GM18520 (cell line): Measurements from ENCODE around the gene RBMS2.
"Not testable (repeated sequence)": the region's sequence is repeated elsewhere in the genome, so short reads cannot be mapped to it uniquely, and the experiment has no call there.

Source experiments
- ATAC-seq: cut with Tn5 transposase; IDR thresholded peaks from one replicate; pipeline ENCODE4 v1.9.1; 2021; ENCODE audit not compliant: unreplicated experiment

RBMS2 gene

DNA sequence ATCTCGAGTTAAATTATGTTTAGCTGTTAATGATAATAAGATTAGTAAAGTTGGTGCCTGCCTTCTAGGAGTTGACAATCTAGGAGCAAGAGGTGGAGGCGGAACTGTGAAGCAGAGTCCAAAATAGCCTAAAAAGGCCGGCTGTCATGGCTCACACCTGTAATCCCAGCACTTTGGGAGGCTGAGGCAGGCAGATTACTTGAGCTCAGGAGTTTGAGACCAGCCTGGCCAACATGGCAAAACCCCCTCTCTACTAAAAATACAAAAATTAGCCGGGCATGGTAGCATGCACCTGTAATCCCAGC, 7.7 kb upstream of the RBMS2 start:
- ATAC-seq: not testable (repeated sequence)

GRCh38 chr12:56517854-56518253, 3.8 kb upstream of the RBMS2 start:
- no peak for ATAC-seq

DNA sequence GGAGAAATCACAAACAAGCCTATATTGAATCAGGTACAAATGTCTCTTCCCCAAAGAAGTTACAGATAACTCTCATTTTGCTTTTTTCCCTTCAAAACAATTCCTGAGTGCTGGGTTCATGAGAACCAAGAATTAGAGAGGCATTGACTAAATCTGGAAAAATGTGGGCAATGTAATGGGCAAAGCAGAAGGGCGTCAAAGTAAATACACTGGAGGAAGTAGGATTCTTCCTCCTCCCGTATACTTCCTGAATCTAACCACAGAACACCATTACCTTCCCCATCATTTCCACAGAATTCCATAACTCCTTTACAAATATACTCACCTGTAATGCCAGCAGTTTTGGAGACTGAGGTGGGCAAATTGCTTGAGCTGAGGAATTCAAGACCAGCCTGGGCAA, 3.0 kb upstream of the RBMS2 start:
- no peak for ATAC-seq

DNA sequence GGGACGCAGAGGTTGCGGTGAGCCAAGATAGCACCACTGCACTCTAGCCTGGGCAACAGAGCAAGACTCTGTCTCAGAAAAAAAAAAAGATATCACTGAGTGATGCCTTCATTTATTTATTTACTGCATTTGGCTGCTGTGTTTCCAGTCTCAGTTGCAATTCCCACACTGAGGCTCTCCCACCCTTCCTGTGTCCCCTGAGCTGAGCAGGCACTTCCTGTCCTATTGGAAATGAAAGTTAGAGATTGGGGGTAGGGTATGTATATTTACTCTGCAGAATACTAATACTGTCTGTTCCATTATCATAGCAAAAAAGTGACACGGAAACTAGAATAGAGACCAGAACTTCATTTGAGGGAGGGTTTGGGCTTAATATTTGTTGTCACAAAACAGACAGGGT, 1.6 kb upstream of the RBMS2 start:
- ATAC-seq: no peak

- no peak for ATAC-seq
Observed at GRCh38 chr12:56520506-56520905, 1.1 kb upstream of the RBMS2 start.

DNA sequence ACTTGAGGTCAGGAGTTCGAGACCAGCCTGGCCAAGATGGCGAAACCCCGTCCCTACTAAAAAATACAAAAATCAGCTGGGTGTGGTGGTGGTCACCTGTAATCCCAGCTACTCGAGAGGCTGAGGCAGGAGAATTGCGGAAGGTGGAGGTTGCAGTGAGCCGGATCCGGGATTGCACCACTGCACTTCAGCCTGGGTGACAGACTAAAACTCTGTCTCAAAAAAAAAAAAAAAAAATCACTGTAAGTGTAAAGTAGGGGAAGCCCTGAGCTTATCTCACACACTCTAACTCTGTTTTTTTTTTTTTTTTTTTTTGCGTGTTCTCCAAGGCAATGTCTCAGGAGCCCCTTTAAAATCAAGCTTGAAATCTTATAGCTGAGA, 421 bp upstream of the RBMS2 start:
- no peak for ATAC-seq

GRCh38 chr12:56522411-56523193, 982 bp downstream of the RBMS2 start:
- ATAC-seq: no peak

DNA sequence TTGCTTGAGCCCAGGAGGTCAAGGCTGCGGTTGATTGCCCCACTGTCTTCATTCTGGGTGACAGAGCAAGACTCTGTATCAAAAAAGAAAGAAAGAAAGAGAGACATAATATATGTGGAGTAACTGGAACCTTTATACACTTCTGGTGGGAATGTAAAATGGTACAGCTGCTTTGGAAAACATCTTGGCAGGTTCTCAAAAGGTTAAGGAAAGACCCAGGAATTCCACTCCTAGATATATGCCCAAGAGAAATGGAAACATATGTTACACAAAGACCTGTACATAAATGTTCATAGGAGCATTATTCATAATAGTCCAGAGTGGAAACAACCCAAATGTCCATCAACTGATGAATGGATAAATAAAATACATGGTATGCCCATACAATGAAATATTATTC, 7.2 kb downstream of the RBMS2 start:
- ATAC-seq: no peak

GRCh38 chr12:56529656-56530055, 8.0 kb downstream of the RBMS2 start:
- ATAC-seq: no peak

- ATAC-seq: no peak
Observed at GRCh38 chr12:56530390-56531055, 8.9 kb downstream of the RBMS2 start.

DNA sequence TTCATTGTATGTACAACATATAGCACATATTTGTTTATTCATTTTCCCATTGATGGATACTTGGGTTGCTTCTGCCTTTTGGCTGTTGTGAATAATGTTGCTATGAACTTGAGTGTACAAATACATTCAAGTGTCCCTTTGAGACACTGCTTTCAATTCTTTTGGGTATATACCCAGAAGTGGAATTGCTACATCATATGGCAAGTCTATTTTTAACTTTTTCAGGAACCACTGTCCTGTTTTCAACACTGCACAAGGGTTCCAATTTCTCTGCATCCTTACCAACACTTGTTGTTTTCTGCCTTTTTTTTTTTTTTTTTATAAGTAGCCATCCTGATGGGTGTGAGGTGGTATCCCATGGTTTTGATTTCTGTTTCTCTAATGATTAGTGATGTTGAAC, 15.9 kb downstream of the RBMS2 start:
- no peak for ATAC-seq

GRCh38 chr12:56541631-56542030, 20.0 kb downstream of the RBMS2 start:
- ATAC-seq: no peak

- ATAC-seq: no peak
Observed at GRCh38 chr12:56542164-56542563, 20.5 kb downstream of the RBMS2 start.

DNA sequence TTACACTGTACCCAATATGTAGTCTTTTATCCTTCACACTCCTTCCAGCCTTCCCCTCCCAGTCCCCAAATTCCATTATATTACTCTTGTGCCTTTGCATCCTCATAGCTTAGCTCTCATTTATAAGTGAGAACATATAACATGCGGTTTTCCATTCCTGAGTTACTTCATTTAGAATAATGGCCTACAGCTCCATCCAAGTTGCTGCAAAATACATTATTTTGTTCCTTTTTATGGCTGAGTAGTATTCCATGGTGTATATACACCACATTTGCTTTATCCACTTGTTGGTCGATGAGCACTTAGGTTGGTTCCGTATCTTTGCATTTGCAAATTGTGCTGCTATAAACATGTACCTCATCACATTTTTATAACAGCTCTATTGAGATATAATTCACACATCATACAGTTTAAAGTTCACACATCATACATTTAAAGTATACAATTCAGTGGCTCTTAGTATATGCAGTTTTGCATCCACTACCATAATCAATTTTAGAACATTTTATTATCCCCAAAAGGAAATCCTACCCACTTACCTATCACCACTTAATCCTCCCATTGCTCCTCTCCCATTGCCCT, 23.5 kb downstream of the RBMS2 start:
- ATAC-seq: no peak

DNA sequence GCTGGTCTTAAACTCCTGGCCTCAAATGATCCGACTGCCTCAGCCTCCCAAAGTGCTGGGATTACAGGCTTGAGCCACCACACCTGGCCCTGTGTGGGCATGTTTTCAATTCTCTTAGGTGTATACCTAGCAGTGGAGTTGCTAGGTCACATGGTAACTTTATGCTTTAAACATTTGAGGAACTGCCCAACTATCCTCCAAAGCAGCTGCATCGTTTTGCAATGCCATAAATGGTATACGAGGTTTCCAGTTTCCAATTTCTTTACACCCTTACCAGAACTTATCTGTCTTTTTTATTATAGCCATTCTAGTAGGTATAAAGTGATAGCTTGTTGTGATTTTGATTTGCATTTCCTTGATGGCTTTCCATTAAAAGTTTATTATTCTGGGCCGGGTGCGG, 25.1 kb downstream of the RBMS2 start:
- no peak for ATAC-seq

- no peak for ATAC-seq
Observed at GRCh38 chr12:56551070-56551469, 29.4 kb downstream of the RBMS2 start.

DNA sequence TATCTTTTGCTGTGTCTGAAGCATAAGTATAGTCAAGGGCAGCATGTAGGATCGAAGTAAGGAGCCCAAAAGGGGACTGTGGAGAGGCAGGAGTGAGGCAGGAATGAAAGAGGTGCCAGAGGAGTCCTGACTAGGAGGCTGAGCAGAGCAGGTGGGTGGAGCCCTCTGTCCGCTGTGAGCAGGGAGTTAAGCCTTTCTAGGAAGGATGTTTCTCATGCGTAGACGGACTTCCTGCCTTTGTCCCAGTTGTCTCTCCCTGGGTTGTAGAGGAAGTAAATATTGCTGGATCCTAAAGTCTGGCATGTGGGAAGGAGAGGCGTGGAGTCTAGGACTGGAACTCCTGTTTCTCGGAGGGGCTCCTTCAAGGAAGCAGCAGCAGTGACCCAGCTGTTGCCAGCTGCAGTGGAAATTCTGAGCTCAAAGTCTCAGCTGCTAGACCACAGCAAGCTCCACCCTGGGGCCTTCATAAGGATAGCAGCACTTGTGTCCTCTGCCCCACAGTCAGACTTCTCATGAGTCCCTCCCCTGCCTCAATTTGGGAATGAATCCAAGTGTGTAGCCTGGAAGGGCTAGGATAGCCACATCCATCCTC, 44.0 kb downstream of the RBMS2 start:
- no peak for ATAC-seq

- no peak for ATAC-seq
Observed at GRCh38 chr12:56568146-56568545, 46.5 kb downstream of the RBMS2 start.

DNA sequence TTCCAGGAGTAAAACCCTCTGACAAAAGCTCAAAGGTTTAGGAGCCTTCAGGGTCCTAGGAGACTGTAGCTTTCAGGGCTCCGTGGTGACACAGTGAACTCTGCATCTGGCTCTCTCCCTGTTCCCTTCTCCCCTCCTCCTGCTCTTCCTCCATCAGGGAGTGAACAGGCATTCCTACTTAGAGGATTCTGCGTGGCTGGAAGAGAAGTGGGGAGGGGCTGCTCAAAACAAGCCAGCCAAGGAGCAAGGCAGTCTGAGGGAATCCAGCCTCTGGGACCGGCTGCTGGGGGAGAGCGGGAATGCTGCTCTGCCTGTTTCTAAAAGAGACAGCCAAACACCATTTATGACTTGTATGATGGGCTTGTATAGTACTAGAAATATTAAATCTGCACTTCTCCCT, 49.5 kb downstream of the RBMS2 start:
- ATAC-seq: no peak

DNA sequence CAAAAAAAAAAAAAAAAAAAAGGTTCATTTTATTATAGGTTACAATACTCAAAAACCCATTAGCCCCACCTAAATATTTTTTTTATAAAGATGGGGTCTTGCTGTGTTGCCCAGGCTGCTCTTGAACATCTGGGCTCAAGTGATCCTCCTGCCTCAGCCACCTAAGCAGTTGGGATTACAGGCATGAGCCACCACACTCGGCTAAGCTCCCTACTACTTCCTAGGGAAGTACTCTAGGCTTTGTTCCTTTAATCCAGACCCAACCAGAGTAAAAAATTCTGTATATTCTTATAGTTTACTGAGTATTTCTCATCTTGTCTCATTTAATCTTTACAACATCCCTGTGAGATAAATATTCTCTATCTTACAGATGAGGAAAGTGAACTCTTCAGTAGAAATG, 50.7 kb downstream of the RBMS2 start:
- ATAC-seq: no peak

DNA sequence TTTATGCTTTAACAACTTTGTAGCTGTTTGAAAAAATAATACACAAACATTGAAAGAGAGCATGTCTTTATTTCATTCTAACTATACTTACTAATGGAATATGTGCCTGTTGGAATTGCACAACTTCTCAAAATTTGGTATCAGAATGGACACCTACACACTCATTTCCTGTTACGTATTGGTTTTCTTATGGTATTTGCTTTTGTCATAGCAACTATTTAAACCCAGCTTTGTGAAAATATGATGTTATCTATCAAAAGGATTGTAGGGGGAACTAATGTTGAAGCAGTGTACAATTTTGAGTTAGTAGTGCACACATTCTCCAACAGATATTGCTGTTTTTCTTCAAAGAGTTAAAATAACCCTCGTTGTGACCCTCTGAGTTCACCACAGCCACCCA, 52.6 kb downstream of the RBMS2 start:
- no peak for ATAC-seq

DNA sequence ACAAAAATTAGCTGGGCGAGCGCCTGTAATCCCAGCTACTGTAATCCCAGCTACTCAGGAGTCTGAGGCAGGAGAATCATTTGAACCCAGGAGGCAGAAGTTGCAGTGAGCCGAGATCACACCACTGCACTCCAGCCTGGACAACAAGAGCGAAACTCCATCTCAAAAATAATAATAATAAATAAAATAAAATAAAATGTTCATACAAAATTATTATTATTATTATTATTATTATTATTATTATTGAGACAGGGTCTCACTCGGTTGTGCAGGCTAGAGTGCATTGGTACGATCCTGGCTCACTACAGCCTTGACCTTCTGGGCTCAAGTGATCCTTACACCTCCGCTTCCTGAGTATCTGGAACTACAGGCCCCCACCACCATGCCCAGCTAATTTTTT, 55.6 kb downstream of the RBMS2 start:
- not testable (repeated sequence) for ATAC-seq
